Measurements from ENCODE around the gene SNX7. TPM values are rescaled to one million over a fixed set of nuclear protein-coding genes. Genes with fewer than 3 reads are reported as not detected.

SNX7 gene
- total RNA-seq, result 10 to 100 TPM; 17.2 to 27.1 (median 22.3) TPM

DNA sequence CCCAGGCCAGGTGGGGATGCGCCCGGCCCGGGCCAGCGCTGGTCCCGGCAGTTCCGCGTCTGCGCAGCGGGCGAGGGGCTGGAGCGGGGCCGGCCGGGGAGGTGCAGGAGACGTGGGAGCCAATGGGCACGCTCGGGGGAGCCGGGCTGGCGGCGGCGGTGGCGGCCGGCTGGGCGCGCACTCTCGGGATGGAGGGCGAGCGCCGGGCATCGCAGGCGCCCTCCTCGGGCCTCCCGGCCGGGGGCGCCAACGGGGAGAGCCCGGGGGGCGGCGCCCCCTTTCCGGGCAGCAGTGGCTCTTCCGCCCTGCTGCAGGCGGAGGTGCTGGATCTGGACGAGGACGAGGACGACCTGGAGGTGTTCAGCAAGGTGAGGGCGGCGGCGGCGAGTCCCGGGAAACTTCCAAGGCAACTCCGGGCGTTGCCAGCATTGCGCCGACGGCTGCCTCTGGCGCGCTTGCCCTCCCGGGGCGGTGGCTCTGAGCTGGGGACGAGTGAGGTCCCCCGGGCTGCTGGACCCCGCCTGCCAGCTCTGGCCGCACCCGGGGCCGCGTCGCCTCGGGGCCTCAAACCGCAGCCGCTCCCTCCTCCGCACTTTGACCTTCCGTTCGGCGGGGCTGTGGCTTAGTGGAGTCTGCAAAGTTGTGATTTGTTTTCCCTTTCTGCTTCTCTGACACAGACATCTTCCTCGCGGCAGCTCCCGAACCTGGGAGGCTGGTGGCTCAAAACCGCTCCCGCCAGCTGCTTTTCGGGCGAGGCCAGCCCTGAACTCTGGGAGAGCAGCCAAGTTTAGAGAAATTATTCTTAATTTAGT is at the start of gene SNX7:
SNX7 (plus strand) TSS at position 178 of the 812 bp plus-strand sequence; CDS start at position 189, 11 bp downstream.
- intact Hi-C loops (cut with DNase I), result no loop called here
- Histone ChIP-seq H3K4me1 (peaks cover 8 to 11% of the 10 kb centered on the region in 2 donors), H3K4me3 (replicated peaks in 1 of 3) (peak within 1 kb of the TSS; percentile 50 to 89 (median 70)), H3K36me3 (no peaks in the 10 kb centered on the region), H3K27me3 (no peaks in the 10 kb centered on the region), H3K27ac (peak within 1 kb of the TSS; percentile 67 to 89 (median 84)), H3K9me3 (no peaks in the 10 kb centered on the region)
- 0% methylated on average over 11 to 21 of the region's 80 CpGs for WGBS, 2 donors
- TF ChIP-seq POLR2A (IDR thresholded peaks at IDR 0.05), result peak in 1 of 2 donors; percentile 80
- TF ChIP-seq, protein P1, sequence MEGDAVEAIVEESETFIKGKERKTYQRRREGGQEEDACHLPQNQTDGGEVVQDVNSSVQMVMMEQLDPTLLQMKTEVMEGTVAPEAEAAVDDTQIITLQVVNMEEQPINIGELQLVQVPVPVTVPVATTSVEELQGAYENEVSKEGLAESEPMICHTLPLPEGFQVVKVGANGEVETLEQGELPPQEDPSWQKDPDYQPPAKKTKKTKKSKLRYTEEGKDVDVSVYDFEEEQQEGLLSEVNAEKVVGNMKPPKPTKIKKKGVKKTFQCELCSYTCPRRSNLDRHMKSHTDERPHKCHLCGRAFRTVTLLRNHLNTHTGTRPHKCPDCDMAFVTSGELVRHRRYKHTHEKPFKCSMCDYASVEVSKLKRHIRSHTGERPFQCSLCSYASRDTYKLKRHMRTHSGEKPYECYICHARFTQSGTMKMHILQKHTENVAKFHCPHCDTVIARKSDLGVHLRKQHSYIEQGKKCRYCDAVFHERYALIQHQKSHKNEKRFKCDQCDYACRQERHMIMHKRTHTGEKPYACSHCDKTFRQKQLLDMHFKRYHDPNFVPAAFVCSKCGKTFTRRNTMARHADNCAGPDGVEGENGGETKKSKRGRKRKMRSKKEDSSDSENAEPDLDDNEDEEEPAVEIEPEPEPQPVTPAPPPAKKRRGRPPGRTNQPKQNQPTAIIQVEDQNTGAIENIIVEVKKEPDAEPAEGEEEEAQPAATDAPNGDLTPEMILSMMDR (IDR thresholded peaks at IDR 0.05), result peak in 2 of 6 experiments; percentile 27 to 31
- DNase-seq, result peak; percentile 84 to 88

GRCh38 chr1:98637316-98637715 is 24.2 kb upstream of the SNX7 start:
- TF ChIP-seq, protein P1 (IDR thresholded peaks at IDR 0.05), result no peak
- H3K4me3 ChIP-seq (replicated peaks in 1 of 3), result no peak overlapping the region
- H3K9me3 ChIP-seq, result no peaks in the 10 kb centered on the region
- intact Hi-C loops (cut with DNase I), result no loop called here
- 57 to 60% methylated on average over 2 of the region's 2 CpGs for WGBS, 2 donors
- H3K27ac ChIP-seq, result no peak overlapping the region
- no peak for DNase-seq
- no peaks in the 10 kb centered on the region for H3K4me1 ChIP-seq
- H3K36me3 ChIP-seq, result no peaks in the 10 kb centered on the region
- no peaks in the 10 kb centered on the region for H3K27me3 ChIP-seq

DNA sequence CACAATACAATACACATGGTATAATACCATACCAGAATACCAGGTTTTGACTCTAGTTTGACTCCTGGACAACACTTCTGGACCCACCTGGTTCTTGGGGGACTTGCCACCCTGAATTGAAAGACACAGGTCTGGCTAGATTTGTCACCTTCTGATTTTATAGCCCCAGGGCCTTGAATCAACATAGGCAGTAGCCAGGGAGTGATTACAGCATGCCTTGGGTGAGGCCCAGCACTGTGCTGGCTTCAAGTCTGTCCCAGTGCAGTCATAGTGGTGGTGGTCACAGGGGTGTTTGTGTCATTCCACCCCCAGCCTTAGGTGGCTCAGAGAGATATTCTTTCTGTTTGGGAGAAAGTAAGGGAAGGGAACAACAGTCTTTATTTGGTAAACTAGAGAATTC is 23.3 kb upstream of the SNX7 start:
- intact Hi-C loops (cut with DNase I), result no loop called here
- Histone ChIP-seq H3K27me3 (no peaks in the 10 kb centered on the region), H3K9me3 (no peaks in the 10 kb centered on the region), H3K4me3 (replicated peaks in 1 of 3) (no peak overlapping the region), H3K27ac (no peak overlapping the region), H3K4me1 (no peaks in the 10 kb centered on the region), H3K36me3 (no peaks in the 10 kb centered on the region)
- DNase-seq, result no peak
- TF ChIP-seq POLR2A (IDR thresholded peaks at IDR 0.05), result no peak
- TF ChIP-seq, protein P1 (IDR thresholded peaks at IDR 0.05), result no peak

GRCh38 chr1:98644510-98644909 is 17.0 kb upstream of the SNX7 start:
- H3K4me3 ChIP-seq (replicated peaks in 1 of 3), result no peak overlapping the region
- no peaks in the 10 kb centered on the region for H3K27me3 ChIP-seq
- intact Hi-C loops (cut with DNase I), result no loop called here
- no peak for DNase-seq
- no peak for TF ChIP-seq POLR2A (IDR thresholded peaks at IDR 0.05)
- TF ChIP-seq, protein P1 (IDR thresholded peaks at IDR 0.05), result no peak
- no peaks in the 10 kb centered on the region for H3K4me1 ChIP-seq
- H3K36me3 ChIP-seq, result no peaks in the 10 kb centered on the region
- H3K27ac ChIP-seq, result no peak overlapping the region
- WGBS, 2 donors, result 81 to 85% methylated on average over 2 of the region's 2 CpGs
- H3K9me3 ChIP-seq, result no peaks in the 10 kb centered on the region

- 74 to 85% methylated on average over 1 to 5 of the region's 6 CpGs for WGBS, 2 donors
- intact Hi-C loops (cut with DNase I), result no loop called here
- Histone ChIP-seq H3K4me3 (replicated peaks in 1 of 3) (no peak overlapping the region), H3K27me3 (no peaks in the 10 kb centered on the region), H3K27ac (no peak overlapping the region), H3K9me3 (no peaks in the 10 kb centered on the region), H3K36me3 (no peaks in the 10 kb centered on the region), H3K4me1 (no peaks in the 10 kb centered on the region)
- TF ChIP-seq POLR2A (IDR thresholded peaks at IDR 0.05), result no peak
- TF ChIP-seq, protein P1 (IDR thresholded peaks at IDR 0.05), result no peak
- DNase-seq, result no peak
Observed at GRCh38 chr1:98651116-98651632, 10.3 kb upstream of the SNX7 start.
